B cell (primary cell): ENCODE results near the gene TMEM86B. TPM values are rescaled to one million over a fixed set of nuclear protein-coding genes. Genes with fewer than 3 reads are reported as not detected.

ENCODE experiments used
- ATAC-seq: fragments of 200-7000 bp; cut with Tn5 transposase; one replicate; pipeline ENCODE4 v1.10.0; 2021; ENCODE audit warnings: low read depth, mild to moderate bottlenecking, moderate number of reproducible peaks, moderate library complexity
- CTCF ChIA-PET: fragments of 350-600 bp; sonication (Branson Sonifier 250); formaldehyde crosslinking; loops from one replicate; lab custom pipeline; 2021; ENCODE audit warnings: antibody characterized with exemption, inconsistent platforms; lab: Charles Lee
- POLR2A ChIA-PET: fragments of 350-600 bp; sonication (Branson Sonifier 250); formaldehyde crosslinking; loops from one replicate; lab custom pipeline; 2021; ENCODE audit warnings: antibody characterized with exemption; lab: Charles Lee
- DNase-seq: peaks from one replicate; pipeline ENCODE4 v3.0.0; 2013
- H2AFZ ChIP-seq: 2 replicates; pipeline ENCODE4 v1.6.1; 2012; ENCODE audit warnings: mild to moderate bottlenecking, low read depth, low read length; ENCODE audit not compliant: insufficient read depth, poor library complexity, severe bottlenecking
- H3K27ac ChIP-seq, 2 donors: 1 replicate in 1 of 2; 2 replicates in 1 of 2; pipeline ENCODE4 v1.5.1; 2012 to 2013; ENCODE audit warnings: low read length in 2 of 2, mild to moderate bottlenecking in 2 of 2, moderate library complexity in 1 of 2
- H3K27me3 ChIP-seq, 4 experiments: fragments of 200-600 bp in 1 of 4; sonication (generic) in 1 of 4; replicated peaks in 1 of 4; 1 replicate in 2 of 4; 2 replicates in 2 of 4; pipeline versions ENCODE4 v1.6.1 to v1.7.0; 2013 to 2016; ENCODE audit warnings: low read length in 3 of 4, mild to moderate bottlenecking in 2 of 4, mixed read lengths in 1 of 4, moderate library complexity in 1 of 4; ENCODE audit not compliant: insufficient read depth in 4 of 4, control insufficient read depth in 3 of 4; ENCODE audit errors: control extremely low read depth in 1 of 4
- H3K36me3 ChIP-seq, 2 experiments: replicated peaks in 1 of 2; 1 replicate in 1 of 2; 2 replicates in 1 of 2; pipeline versions ENCODE4 v1.6.1 to v1.7.1; 2013; ENCODE audit warnings: low read length in 1 of 2; ENCODE audit not compliant: insufficient read depth in 2 of 2, control insufficient read depth in 1 of 2; ENCODE audit errors: control extremely low read depth in 1 of 2, extremely low read depth in 1 of 2
- H3K4me1 ChIP-seq, 2 donors: fragments of 200-600 bp in 1 of 2; sonication (generic) in 1 of 2; 1 replicate in 1 of 2; 2 replicates in 1 of 2; pipeline versions ENCODE4 v1.5.1 to v1.6.1; 2013 to 2017; ENCODE audit warnings: low read length in 2 of 2; ENCODE audit not compliant: control insufficient read depth in 2 of 2, insufficient read depth in 2 of 2
- H3K4me2 ChIP-seq: replicated peaks from 2 replicates; pipeline ENCODE3; 2012; ENCODE audit warnings: mild to moderate bottlenecking, low read depth, low read length; ENCODE audit not compliant: poor library complexity, severe bottlenecking
- H3K4me3 ChIP-seq, 5 experiments: fragments of 200-600 bp in 1 of 5; sonication (generic) in 1 of 5; 1 replicate in 3 of 5; 2 replicates in 2 of 5; pipeline versions ENCODE4 v1.5.1 to v1.7.0; 2011 to 2016; ENCODE audit warnings: low read length in 4 of 5, mild to moderate bottlenecking in 4 of 5, low read depth in 2 of 5, control low read depth in 1 of 5, moderate library complexity in 1 of 5; ENCODE audit not compliant: insufficient read depth in 1 of 5; ENCODE audit errors: control extremely low read depth in 1 of 5, extremely low read depth in 1 of 5
- H3K79me2 ChIP-seq: fragments of 200-600 bp; sonication (generic); one replicate; pipeline ENCODE4 v1.6.0; 2016; ENCODE audit warnings: low read length; ENCODE audit not compliant: control insufficient read depth, insufficient read depth
- H3K9ac ChIP-seq: fragments of 200-600 bp; sonication (generic); 2 replicates; pipeline ENCODE4 v1.6.1; 2017; ENCODE audit warnings: mild to moderate bottlenecking, low read length, moderate library complexity
- H3K9me3 ChIP-seq, 3 donors: one replicate each; pipeline versions ENCODE4 v1.6.1 to v1.7.1; 2013; ENCODE audit warnings: low read length in 2 of 3; ENCODE audit not compliant: control insufficient read depth in 2 of 3, insufficient read depth in 1 of 3; ENCODE audit errors: control extremely low read depth in 1 of 3
- H4K20me1 ChIP-seq: 2 replicates; pipeline ENCODE4 v1.6.0; 2012; ENCODE audit warnings: mild to moderate bottlenecking, low read length; ENCODE audit not compliant: insufficient read depth, control insufficient read depth, poor library complexity, severe bottlenecking
- H3K27ac Mint-ChIP-seq: one replicate; pipeline ENCODE4 v1.8.0; 2021; ENCODE audit warnings: mixed read lengths
- H3K27me3 Mint-ChIP-seq: one replicate; pipeline ENCODE4 v1.8.0; 2021; ENCODE audit warnings: mixed read lengths
- H3K4me1 Mint-ChIP-seq: one replicate; pipeline ENCODE4 v1.8.0; 2021; ENCODE audit warnings: mixed read lengths
- H3K4me3 Mint-ChIP-seq: one replicate; pipeline ENCODE4 v1.8.0; 2021; ENCODE audit warnings: mixed read lengths
- H3K9me3 Mint-ChIP-seq: one replicate; pipeline ENCODE4 v1.8.0; 2022; ENCODE audit warnings: mixed read lengths; ENCODE audit not compliant: insufficient read depth
- CTCF ChIP-seq: fragments of 200-600 bp; IDR thresholded peaks from one replicate; pipeline ENCODE4 v1.8.0; 2022; ENCODE audit warnings: antibody characterized with exemption, mild to moderate bottlenecking
- EZH2 ChIP-seq: IDR thresholded peaks from 2 replicates; pipeline ENCODE4 v1.6.1; 2012; ENCODE audit warnings: borderline replicate concordance, low read depth, mild to moderate bottlenecking, moderate library complexity, low read length; ENCODE audit not compliant: insufficient read depth, poor library complexity, severe bottlenecking
- WGBS: methylation state at CpG from one replicate; pipeline ENCODE4 v1.1.5; 2013; ENCODE audit warnings: missing lambda C conversion rate; ENCODE audit not compliant: insufficient coverage; 5-methylcytosine and 5-hydroxymethylcytosine counted together
- intact Hi-C: fragments of 100-400 bp; cut with micrococcal nuclease; formaldehyde crosslinking; loops from one replicate; pipeline ENCODE4 v1.10.0; 2022
- polyA plus RNA-seq: library from polyadenylated mRNA; depleted of rRNA; stranded (reverse); fragments of >200 nt; gene quantifications from 2 replicates; pipeline ENCODE4 v1.2.3, GENCODE V29; 2012
- total RNA-seq, 2 donors: library from RNA; stranded (reverse); fragments of 120-200 nt in 1 of 2; gene quantifications; 1 replicate in 1 of 2; 2 replicates in 1 of 2; pipeline versions ENCODE4 v1.2.3 to v1.2.4, GENCODE V29; 2013 to 2022

TMEM86B gene
- total and polyA plus RNA-seq, 2 donors (not counting 1 experiment from before 2014, with no cell fraction given) = 13.6 to 20.7 TPM

GRCh38 chr19:55257461-55258420, 29.2 kb upstream of the TMEM86B start:
- Histone ChIP-seq H2AFZ (peak overlapping the region; percentile 37), H3K9me3 (no peaks in the 10 kb centered on the region), H3K4me3 (peak overlapping the region; percentile 55 to 90 (median 80)), H4K20me1 (peaks cover 48% of the 10 kb centered on the region), H3K36me3 (peaks cover 0 to 2% of the 10 kb centered on the region in 2 experiments), H3K4me2 (peak overlapping the region; percentile 97), H3K27ac (peak overlapping the region; percentile 34 to 94), H3K4me1 (peaks cover 53 to 62% of the 10 kb centered on the region in 2 donors), H3K9ac (peak overlapping the region; percentile 88), H3K79me2 (peaks cover 76% of the 10 kb centered on the region), H3K27me3 (no peaks in the 10 kb centered on the region)
- TF ChIP-seq EZH2 = no peak
- no peak for TF ChIP-seq CTCF
- DNase-seq (peak; percentile 45), ATAC-seq (no peak)
- no peaks in the 10 kb centered on the region for H3K27me3 Mint-ChIP-seq
- ChIA-PET CTCF (interaction anchor here (1.5 to 5.9 kb wide), 2 partner anchors 10 to 22 kb away, joined by 3 to 56 read pairs; partner anchors contain the start of genes BRSK1 and HSPBP1), POLR2A (interaction anchor here (0.5 to 5.2 kb wide), 6 partner anchors 16 to 395 kb away, joined by 3 to 44 read pairs (median 4); partner anchors contain the start of gene HSPBP1)
- peak overlapping the region; percentile 99 for H3K27ac Mint-ChIP-seq
- peaks cover 60% of the 10 kb centered on the region for H3K4me1 Mint-ChIP-seq
- H3K9me3 Mint-ChIP-seq = no peaks in the 10 kb centered on the region
- peak overlapping the region; percentile 96 for H3K4me3 Mint-ChIP-seq
- intact Hi-C loops = loop anchor here (10.0 kb wide), 2 partner anchors 347 to 377 kb away; partner anchors contain the start of genes ZNF524 and ZNF865
- WGBS = 1% methylated on average over 51 of the region's 51 CpGs
